SKM-1 treated with dmso at 0.1 percent for 144 hours (cell line): ENCODE measurements around the gene CD99.
"Not testable (repeated sequence)": the region's sequence is repeated elsewhere in the genome, so short reads cannot be mapped to it uniquely, and the experiment has no call there.

Source experiments
- DNase-seq: peaks from one replicate; lab custom pipeline; 2025; ENCODE audit not compliant: unreplicated experiment; lab: John Stamatoyannopoulos, UW

CD99 gene

DNA sequence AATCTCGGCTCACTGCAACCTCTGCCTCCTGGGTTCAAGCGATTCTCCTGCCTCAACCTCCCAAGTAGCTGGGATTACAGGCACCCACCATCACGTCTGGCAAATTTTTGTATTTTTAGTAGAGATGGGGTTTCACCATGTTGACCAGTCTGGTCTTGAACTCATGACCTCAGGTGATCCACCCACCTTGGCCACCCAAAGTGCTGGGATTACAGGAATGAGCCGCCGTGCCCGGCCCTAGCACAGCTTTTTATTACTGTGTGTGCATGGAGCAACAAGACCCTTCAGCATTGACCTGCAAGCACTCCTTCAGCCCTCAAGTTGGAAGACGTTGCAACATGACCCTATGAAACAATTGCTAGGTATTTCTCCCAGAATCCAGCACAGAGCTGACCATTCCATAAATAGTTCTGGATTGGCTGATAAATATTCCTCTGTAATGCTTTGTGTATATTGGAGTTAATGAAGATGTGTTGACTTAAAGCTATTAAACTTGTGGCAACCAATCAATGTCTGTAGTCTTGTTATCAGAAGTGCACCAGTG lies 15.4 kb upstream of the CD99 start:
- not testable (repeated sequence) for DNase-seq

DNA sequence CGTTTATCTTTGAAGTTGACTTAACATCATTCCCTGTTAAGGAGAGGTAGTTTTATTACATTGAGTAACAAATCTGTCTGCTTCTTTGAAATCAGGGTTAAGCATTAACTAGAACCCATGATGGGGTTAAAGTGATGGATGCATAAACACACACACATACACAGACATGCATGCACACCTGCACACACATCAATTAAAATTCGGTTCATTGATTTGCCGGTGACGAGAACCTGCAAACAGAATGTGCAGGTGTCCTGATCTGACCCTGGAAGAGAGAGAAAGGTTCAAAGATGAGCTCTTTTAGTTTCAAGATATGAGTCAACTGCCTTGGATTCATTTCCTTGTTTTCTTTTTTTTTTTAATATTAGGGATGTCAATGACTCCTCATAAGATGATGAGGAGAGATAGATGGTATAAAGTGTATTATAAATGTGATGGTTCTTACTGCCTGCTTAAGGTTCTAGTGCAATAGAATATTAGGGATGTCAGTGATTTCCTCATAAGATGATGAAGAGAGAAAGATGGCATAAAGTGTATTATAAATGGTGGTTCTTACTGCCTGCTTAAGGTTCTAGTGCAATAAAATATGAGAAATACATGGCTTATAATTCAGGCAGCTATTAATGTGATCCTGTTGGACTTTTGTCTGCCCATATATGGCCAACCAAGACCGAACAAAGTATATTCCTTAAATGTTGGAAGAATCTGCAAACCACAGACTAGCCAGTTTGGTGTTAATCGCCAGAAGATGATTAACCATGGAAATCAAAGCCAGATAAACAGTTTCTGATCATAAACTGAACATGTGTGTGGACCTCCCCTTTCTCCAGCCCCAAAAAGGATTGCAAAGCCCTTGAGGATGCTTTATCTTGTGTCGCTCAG lies 14.1 kb upstream of the CD99 start:
- DNase-seq: no peak

DNA sequence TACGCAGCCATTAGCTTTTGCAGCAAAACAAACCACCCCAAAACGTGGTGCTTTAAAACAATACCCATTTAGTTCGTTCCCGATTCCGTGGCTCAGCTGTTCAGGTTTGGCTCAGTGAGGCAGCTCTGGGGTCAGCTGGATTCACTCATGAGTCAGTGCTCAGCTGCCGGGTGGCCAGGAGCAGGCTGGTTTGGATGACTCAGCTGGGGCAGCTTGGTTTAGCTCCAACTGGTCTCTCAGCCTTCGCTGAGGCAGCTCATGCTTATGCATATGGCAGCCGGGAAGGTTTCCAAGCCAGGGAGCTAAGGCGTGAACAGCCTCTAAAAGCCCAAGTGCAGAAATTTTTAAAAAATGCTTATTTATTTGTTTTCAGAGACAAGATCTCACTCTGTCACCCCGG lies 13.3 kb upstream of the CD99 start:
- DNase-seq: no peak

DNA sequence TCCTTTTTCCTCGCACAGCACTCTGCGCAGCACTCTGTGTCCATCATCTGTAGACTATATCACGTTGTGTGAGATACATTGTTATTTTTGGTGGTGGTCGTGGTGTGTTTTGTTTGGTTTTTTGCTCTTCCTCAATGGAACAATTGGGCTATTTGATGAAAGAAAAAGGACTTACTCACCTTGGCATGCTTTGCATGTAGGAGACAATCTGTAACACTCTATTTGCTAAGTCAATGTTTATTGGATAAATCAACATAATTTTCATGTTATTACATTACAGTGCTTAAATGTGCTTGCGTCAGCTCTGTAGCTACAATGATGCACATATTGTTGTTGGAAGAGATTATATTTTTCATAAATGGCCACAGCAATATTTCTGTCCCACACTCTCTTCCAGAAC lies 12.5 kb upstream of the CD99 start:
- DNase-seq: no peak

DNA sequence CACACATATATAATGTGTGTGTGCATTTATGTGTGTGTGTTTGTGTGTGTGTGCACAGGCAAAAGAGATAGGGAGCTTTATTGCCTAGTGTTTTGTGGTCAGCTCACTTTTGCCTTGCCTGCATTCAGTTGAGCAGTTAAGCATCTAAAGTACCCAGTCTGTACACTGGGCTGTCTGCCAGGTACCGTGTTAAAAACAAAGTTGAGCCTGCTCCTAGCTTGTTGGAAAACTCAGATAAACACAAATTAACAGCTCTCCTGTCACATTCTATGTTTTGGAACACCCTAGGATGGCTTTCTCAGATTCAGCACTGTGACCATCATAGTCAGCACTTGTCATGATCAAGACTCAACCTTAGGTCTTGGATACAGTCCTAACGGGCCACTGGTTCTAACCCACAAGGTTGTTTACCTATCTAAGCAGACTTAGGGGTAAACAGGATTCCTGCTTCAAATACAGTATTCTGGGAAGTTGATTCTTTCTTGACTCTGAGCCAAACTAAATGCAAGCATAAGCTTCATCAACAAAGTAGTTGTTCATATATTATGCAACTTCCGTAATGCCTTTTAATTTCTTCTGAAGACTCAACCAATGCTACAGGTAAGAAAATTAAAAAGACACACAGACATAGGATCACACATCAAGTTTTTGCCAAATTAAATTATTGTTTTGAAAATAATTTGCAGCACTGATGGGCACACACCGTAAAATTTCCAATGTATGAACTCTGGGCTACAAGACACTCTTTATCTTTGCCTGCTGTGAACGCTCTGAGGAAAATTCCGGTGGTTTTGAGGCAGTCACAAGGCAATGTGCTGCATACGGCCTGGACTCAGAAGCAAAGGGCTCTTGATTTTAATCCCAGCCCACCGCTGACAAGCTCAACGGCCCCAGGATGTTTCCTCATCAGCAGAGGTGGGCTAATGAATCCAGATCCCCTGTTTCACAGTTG lies 11.3 kb upstream of the CD99 start:
- no peak for DNase-seq

DNA sequence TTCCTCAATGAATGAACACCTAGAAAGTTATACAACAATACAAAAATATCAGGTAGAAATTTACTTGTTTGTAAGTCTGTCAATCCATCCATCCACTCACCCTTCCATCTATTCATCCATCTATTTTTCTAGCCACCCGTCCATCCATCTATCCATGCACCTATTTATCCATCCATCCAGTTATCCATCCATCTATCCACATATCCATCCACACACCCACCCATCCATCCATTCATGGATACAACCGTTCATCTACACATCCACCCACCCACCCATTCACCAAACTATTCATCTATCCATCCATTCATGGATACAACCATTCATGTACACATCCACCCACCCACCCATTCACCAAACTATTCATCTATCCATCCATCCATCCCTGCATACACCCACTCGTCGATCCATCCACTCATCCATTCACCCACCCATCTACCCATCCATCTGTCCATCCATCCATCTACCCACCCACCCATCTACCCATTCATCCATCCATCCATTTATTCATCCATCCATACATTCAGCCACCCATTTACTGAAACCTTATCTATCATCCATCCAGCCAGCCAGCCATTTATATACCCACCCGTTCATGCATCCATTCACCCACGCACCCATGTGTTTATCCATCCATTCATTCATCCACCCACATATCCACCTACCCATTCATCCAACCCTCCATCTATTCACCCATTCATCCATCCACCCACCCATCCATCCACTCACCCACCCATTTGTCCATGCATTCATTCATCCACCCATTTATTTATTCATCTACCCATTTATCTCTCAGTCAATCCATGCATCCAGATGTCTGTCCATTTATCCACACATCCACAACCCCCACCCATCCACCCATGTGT lies 10.4 kb upstream of the CD99 start:
- no peak for DNase-seq

DNA sequence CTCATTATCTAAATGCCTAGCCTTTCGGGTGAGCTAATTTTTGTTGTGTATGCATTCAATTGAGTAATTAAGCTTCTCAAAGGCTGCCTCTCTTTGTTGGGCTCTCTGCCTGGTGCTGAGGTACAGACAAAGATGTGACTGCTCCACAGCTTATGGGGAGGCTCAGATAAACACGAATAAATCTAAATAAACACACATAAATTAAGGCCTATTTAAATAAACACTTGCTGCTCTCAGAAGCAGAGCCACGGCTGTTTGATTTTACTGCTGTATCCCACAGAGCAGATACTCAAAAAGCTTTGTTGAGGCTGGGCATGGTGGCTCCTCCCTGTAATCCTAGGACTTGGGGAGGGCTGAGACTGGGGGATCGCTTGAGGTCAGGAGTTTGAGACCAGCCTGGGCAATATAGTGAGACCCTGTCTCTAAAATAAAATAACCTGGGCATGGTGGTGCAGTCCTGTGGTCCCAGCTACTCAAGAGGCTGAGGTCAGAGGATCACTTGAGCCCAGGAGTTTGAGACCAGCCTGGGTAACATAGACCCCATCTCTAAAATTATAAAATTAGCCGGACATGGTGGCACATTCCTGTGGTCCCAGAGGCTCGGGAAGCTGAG lies 8.4 kb upstream of the CD99 start:
- DNase-seq: no peak

DNA sequence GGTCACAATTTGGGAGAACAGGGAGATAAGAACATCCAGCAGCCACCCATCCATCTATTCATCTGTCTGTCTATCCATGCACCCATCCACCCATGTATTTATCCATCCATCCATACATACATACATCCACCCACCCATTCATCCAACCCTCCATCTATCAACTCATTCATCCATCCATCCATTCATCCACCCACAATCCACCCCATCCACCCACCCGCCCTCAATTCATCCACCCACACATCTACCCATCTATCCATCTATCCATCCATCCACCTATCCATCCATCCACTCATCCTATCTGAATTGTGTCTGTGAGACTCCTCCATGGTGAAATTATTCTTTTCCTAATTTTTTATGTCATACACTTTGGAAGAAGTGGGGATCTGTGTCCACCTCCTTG lies 6.8 kb upstream of the CD99 start:
- DNase-seq: no peak

DNA sequence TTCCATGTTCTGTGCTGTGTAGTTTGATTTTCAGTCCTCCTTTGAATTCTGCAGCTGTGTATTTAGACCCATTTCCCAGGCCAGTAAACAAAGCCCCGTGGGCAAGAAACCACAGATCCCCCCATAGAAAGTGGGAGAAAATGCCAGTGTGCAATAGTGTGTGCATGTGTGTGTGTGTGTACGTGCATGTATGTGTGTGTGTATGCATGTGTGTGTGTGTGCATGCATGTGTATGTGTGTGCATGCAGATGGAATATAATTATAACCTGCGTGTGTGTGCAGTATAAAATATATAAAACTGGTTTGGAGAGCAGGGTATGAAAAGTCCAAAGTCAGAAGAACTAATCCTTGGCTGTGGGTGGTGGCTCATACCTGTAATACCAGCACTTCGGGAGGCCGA lies 5.2 kb upstream of the CD99 start:
- no peak for DNase-seq

DNA sequence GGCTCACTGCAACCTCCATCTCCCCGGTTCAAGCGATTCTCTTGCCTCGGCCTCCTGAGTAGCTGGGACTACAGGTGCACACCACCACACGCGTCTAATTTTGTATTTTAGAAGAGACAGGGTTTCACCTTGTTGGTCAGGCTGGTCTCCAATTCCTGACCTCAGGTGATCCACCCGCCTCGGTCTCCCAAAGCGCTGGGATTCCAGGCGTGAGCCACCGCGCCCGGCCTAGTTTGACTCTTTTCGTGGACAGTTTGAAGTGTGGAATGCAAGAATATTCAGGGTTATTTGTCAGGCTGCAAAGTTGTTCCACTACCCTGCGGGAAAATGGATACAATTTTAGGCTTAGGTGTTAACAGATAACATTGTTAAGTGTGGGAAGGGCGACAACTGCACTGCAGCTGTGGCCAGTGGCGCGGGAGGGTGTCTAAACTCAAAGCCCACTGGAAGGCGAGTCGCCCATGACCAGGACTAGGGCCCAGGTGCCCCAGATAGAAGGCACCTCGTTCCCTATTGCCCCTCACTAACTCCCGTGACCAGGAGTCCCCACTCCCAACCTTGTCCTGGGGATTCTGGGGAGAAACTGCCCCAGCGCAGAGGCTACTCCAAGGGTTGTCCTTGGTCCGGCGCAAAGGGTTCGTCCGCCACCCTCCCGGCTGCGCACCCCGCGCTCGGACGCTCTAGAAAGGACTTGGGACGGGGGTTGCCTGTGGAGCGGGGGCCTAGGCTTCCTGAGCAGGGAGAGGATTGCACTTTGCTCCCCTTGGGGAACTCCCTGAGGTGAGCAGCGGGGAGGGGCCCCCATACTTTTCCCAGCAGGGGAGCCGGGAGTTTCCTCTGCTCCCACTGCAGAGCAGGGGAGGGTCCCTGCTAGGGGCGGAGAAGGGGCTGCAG lies 1.1 kb upstream of the CD99 start:
- no peak for DNase-seq

DNA sequence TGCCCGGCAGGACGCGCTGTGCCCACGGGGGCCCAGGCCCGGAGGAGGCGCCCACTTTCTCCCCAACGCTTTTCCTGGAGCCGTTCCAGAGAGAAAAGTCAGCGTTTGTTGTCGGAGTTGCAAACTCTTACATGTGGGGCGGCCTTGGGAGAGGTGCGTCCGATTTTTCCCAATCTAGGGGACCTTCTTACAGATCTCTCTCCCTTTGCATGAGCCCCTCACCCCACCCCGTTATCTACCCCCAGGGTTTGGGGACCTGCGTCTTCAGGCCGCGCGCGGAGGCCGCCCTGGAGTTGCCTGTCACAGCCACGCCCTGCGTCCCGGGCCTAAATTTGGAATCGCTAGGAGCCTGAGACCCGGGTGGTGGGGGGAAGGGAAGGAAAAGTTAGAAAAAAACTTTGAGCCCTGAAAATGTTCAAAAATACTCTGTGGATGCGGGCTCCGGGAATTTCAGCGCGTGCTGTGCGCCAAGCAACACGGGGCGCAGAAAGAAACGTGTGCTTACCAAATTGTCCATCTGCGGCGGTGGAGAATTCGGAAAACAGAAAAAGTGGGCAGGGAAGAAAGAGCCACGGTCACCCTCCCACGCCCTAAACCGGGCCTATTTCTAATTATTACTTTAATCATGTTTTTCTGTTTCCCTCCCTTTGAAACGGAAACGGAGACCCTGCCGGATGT lies 587 bp downstream of the CD99 start:
- DNase-seq: no peak

DNA sequence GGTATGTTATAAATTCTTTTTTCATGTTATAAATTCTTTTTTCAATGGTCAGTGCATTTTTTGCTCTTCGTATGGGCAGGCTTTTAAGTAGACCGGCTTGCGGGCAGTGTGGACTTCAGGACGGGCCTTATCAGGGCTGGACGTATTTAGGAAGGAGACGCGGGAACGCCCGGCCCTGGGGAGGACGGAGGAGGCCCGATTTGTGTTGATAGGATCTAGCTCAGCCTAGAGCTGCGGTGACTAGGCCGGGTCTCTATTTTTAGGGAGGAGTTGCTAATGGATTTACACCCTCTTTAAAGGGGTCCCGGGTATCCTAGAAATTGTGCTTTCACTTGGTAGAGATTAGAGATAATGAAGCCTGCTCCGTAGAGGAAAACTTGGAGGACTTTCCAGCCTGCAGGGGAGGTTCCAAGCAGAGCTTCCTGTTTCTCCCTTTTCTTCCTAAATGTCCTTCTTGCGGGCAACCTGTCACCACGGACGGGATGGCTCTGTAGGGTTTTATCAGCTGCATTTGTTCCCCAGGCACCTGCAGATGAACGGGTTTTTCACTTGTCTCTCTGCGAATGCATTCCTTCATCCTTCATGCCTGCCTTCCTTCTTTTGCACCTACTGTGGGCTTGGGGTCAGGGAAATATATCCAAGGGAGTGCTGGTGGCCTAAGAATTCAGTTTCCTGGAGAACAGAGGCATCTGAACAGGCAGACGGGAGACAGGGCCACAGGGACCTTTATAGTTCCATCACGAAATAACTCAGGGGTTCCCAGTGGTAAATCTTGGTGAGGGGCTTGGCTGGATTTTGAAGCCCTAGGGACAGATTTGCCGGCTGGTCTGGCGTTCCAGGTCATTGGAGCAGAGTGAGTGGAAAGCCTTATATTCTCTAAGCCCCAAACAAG lies 1.4 kb downstream of the CD99 start:
- DNase-seq: no peak

DNA sequence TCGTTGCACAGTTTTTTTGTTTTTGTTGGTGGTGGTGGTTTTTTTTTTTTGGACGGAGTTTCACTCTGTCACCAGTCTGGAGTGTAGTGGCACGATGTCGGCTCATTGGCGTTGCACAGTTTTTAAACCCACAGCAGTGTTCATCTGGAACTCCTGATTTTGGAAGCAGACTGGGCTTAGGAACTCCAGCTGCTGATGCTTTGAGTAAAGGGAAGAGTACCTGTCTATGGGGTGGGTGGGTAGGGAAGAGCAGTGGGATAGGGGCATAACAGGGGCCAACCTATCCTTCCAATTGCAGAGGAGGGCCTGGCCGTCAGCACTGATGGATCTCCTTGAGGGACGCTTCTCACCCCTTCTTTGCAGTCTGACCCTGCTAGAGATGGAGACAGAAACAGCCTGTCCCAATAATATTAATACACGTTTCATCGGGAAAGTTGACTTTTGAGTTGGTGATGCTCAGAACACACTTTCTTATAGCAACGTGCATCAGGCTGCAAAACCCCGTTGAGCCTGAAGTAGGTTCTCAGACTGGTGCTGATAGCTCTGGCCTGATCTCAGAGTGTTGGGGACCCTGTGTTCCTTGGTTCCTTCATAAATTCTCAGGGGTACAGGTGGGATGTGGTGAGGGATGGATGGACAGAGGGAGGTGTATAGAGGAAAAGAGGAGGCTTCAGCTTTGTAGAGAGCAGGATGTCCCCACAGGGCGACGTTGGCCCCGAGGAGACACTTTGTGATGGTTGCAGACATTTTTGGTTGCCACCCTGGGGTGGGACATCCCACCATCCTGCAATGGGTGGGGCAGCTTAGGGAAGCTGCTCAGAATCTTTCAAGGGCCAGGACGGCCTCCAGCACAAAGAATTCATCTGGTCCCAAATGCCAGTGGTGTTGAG lies 2.3 kb downstream of the CD99 start:
- no peak for DNase-seq

DNA sequence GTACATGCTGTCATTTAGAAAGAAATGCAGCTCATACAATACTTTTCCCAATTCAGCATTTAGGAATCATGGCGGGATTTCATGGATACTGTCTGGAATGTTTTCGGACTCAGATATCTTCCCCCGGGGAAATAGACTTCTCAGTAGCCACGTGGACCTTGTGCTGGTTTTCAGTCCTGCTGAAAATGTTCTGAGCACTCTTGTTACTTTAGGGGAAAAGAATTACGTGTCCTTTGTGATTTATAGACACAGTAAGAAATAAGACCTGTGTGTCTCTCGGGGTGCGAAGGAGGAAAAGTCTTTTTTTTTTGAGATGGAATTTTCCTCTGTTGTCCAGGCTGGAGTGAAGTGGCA lies 3.8 kb downstream of the CD99 start:
- DNase-seq: no peak

DNA sequence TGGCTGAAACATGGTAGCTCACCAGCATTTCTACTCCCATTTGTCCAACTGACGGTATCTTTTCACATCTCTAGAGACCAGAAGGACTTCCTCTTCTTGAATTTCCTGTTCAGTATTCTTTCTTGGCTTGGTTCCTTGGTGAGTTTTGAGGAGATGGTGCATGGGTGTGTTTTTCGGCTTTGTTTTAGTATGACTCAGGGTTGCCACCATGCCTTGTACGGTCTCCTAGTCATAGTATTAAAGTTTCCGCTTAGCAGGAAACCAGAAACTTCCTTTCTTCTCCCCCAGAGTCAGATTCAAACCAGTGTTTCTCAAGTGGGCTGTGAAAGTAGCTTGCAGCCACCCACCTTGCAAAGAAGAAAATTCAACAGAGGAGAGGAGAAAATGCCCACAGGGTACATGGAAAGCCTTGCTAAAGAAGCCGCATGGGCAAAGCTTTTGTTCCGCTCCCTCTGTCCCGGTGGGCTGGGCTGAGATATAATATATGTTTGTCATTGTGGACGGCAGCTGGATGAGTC lies 5.7 kb downstream of the CD99 start:
- no peak for DNase-seq

DNA sequence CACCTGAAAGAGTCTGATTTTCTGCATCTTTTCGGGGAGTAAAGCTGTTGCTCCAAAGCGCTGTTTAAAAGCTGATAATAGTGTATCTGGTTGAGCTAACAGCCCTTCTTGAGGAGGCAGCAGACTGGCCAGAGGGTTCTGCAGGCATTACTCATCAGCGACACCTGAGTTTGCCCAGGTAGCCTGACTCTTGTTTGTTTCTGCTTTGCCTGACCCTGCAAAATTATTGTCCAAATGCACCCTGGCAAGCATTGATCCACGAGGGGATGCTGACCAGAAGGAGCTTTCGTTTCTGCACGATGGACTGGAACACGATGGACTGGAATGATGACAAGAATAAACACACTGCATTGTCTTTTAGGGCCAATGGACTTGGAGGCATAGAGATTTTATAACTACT lies 6.2 kb downstream of the CD99 start:
- DNase-seq: no peak
